PC-9 (cell line): ENCODE results near the gene TET2. TPM values are rescaled to one million over a fixed set of nuclear protein-coding genes. Genes with fewer than 3 reads are reported as not detected.
"Not testable (repeated sequence)": the region's sequence is repeated elsewhere in the genome, so short reads cannot be mapped to it uniquely, and the experiment has no call there.

Experiments used
- BruUV-seq: library from RNA; stranded (reverse); fragments of 400-500 nt; replicated peaks from 2 replicates; lab custom pipeline; 2021; lab: Mats Ljungman, UMichigan
- CTCF ChIA-PET: fragments of 300-600 bp; sonication (Branson Sonifier 250); formaldehyde crosslinking; loops from one replicate; lab custom pipeline; 2022; ENCODE audit warnings: antibody characterized with exemption; lab: Charles Lee
- POLR2A ChIA-PET: fragments of 300-600 bp; sonication (Branson Sonifier 250); formaldehyde crosslinking; loops from one replicate; lab custom pipeline; 2022; ENCODE audit warnings: antibody characterized with exemption; ENCODE audit not compliant: unreplicated experiment; lab: Charles Lee
- DNase-seq, 2 experiments: peaks; one replicate each; pipeline versions ENCODE4 v3.0.0 to v3.0.0-alpha.2; 2015 to 2022; ENCODE audit warnings: mixed read lengths in 1 of 2
- H2AFZ ChIP-seq: fragments of 200-600 bp; sonication (generic); 2 replicates; pipeline ENCODE4 v1.8.1; 2017; ENCODE audit warnings: antibody characterized with exemption
- H3F3A ChIP-seq: fragments of 200-600 bp; sonication (generic); 2 replicates; pipeline ENCODE4 v1.8.1; 2017; ENCODE audit warnings: antibody characterized with exemption, mild to moderate bottlenecking, low read depth; ENCODE audit not compliant: insufficient read depth
- H3K27ac ChIP-seq: fragments of 200-600 bp; sonication (generic); 2 replicates; pipeline ENCODE4 v1.6.1; 2016; ENCODE audit warnings: mixed run types
- H3K27me3 ChIP-seq: fragments of 200-600 bp; sonication (generic); 2 replicates; pipeline ENCODE4 v1.6.1; 2016; ENCODE audit warnings: low read depth, mixed run types; ENCODE audit not compliant: insufficient read depth
- H3K36me3 ChIP-seq: fragments of 200-600 bp; sonication (generic); 2 replicates; pipeline ENCODE4 v1.6.1; 2016; ENCODE audit warnings: low read depth, mixed run types
- H3K4me1 ChIP-seq: fragments of 200-600 bp; sonication (generic); replicated peaks from 2 replicates; pipeline ENCODE4 v1.6.1; 2016; ENCODE audit warnings: mixed run types; ENCODE audit not compliant: insufficient read depth
- H3K4me2 ChIP-seq: fragments of 200-600 bp; sonication (generic); 2 replicates; pipeline ENCODE4 v1.6.1; 2017; ENCODE audit warnings: mixed run types
- H3K4me3 ChIP-seq: fragments of 200-600 bp; sonication (generic); 2 replicates; pipeline ENCODE4 v1.6.1; 2016; ENCODE audit warnings: mixed run types
- H3K79me2 ChIP-seq: fragments of 200-600 bp; sonication (generic); 2 replicates; pipeline ENCODE4 v1.6.1; 2017; ENCODE audit warnings: low read depth, mixed run types
- H3K9me2 ChIP-seq: fragments of 200-600 bp; sonication (generic); 2 replicates; pipeline ENCODE4 v1.8.1; 2017; ENCODE audit warnings: mild to moderate bottlenecking; ENCODE audit not compliant: insufficient read depth
- H3K9me3 ChIP-seq: fragments of 200-600 bp; sonication (generic); 2 replicates; pipeline ENCODE4 v1.8.1; 2016; ENCODE audit warnings: low read depth; ENCODE audit not compliant: insufficient read depth
- H4K20me1 ChIP-seq: fragments of 200-600 bp; sonication (generic); 2 replicates; pipeline ENCODE4 v1.8.1; 2017; ENCODE audit not compliant: insufficient read depth
- CTCF ChIP-seq: fragments of 200-600 bp; sonication (generic); conservative IDR thresholded peaks from 2 replicates; pipeline ENCODE4 v1.6.1; 2017; ENCODE audit warnings: mixed run types, antibody characterized with exemption, mild to moderate bottlenecking, moderate library complexity
- EZH2 ChIP-seq: fragments of 200-600 bp; sonication (generic); IDR thresholded peaks from 2 replicates; pipeline ENCODE4 v1.8.0; 2017; ENCODE audit warnings: antibody characterized with exemption, low read depth
- intact Hi-C: fragments of 100-400 bp; cut with micrococcal nuclease; formaldehyde crosslinking; loops from one replicate; pipeline ENCODE4 v1.10.0; 2022; ENCODE audit not compliant: unreplicated experiment
- total RNA-seq: library from RNA; stranded (reverse); gene quantifications from 2 replicates; pipeline ENCODE4 v1.2.3, GENCODE V29; 2021

TET2 gene
- total RNA-seq, 1 experiment from 2014 or later: 6.6 TPM

- Histone ChIP-seq H3K27me3 (no peaks in the 10 kb centered on the region), H3K9me3 (no peaks in the 10 kb centered on the region), H4K20me1 (no peaks in the 10 kb centered on the region), H3K79me2 (no peaks in the 10 kb centered on the region), H3K27ac (no peak overlapping the region), H3F3A (no peaks in the 10 kb centered on the region), H2AFZ (no peak overlapping the region), H3K4me2 (no peak overlapping the region), H3K4me1 (no peaks in the 10 kb centered on the region), H3K36me3 (no peaks in the 10 kb centered on the region), H3K9me2 (no peaks in the 10 kb centered on the region), H3K4me3 (no peak overlapping the region)
- TF ChIP-seq EZH2: no peak
- no peak for TF ChIP-seq CTCF
- intact Hi-C loops: no loop called here
- no peak for DNase-seq
- BruUV-seq: no TSS peak
- CTCF ChIA-PET: no interaction called here
- POLR2A ChIA-PET: no interaction called here
These were observed 150.0 kb downstream of the TET2 start for GRCh38 chr4:105296672-105297071.

GRCh38 chr4:105299027-105299426 is 152.4 kb downstream of the TET2 start:
- H3K79me2 ChIP-seq, CTCF ChIA-PET, intact Hi-C loops, H3K9me3 ChIP-seq, H4K20me1 ChIP-seq, H2AFZ ChIP-seq, POLR2A ChIA-PET, H3K36me3 ChIP-seq, H3K4me3 ChIP-seq, H3K27me3 ChIP-seq, H3K9me2 ChIP-seq, BruUV-seq, H3K4me2 ChIP-seq, H3K4me1 ChIP-seq, H3F3A ChIP-seq, DNase-seq, H3K27ac ChIP-seq: not testable (repeated sequence)

- ChIA-PET CTCF (no interaction called here), POLR2A (no interaction called here)
- no peaks in the 10 kb centered on the region for H3K36me3 ChIP-seq
- no peaks in the 10 kb centered on the region for H3K79me2 ChIP-seq
- no TSS peak for BruUV-seq
- no peak overlapping the region for H3K27ac ChIP-seq
- no peaks in the 10 kb centered on the region for H3K9me3 ChIP-seq
- H4K20me1 ChIP-seq: no peaks in the 10 kb centered on the region
- TF ChIP-seq CTCF (no peak), EZH2 (no peak)
- no peaks in the 10 kb centered on the region for H3K4me1 ChIP-seq
- no peak overlapping the region for H3K4me2 ChIP-seq
- H3K4me3 ChIP-seq: no peak overlapping the region
- no peak for DNase-seq
- intact Hi-C loops: no loop called here
- no peaks in the 10 kb centered on the region for H3K27me3 ChIP-seq
- H2AFZ ChIP-seq: no peak overlapping the region
- no peaks in the 10 kb centered on the region for H3F3A ChIP-seq
- H3K9me2 ChIP-seq: no peaks in the 10 kb centered on the region
These were observed 157.4 kb downstream of the TET2 start for GRCh38 chr4:105304085-105304484.

GRCh38 chr4:105305019-105305836 is 158.6 kb downstream of the TET2 start:
- no peak overlapping the region for H3K4me2 ChIP-seq
- DNase-seq: no peak
- no peaks in the 10 kb centered on the region for H4K20me1 ChIP-seq
- H3K36me3 ChIP-seq: no peaks in the 10 kb centered on the region
- no peak overlapping the region for H3K4me3 ChIP-seq
- POLR2A ChIA-PET: no interaction called here
- no peak overlapping the region for H3K27ac ChIP-seq
- BruUV-seq: no TSS peak
- H2AFZ ChIP-seq: no peak overlapping the region
- no peaks in the 10 kb centered on the region for H3K9me3 ChIP-seq
- H3K9me2 ChIP-seq: no peaks in the 10 kb centered on the region
- no peaks in the 10 kb centered on the region for H3K4me1 ChIP-seq
- H3K79me2 ChIP-seq: no peaks in the 10 kb centered on the region
- no peaks in the 10 kb centered on the region for H3K27me3 ChIP-seq
- H3F3A ChIP-seq: no peaks in the 10 kb centered on the region
- intact Hi-C loops: no loop called here
- TF ChIP-seq CTCF: no peak
- TF ChIP-seq EZH2: no peak
- CTCF ChIA-PET: no interaction called here
